ENCODE measurements around the gene FAM204A.

Gene FAM204A

DNA sequence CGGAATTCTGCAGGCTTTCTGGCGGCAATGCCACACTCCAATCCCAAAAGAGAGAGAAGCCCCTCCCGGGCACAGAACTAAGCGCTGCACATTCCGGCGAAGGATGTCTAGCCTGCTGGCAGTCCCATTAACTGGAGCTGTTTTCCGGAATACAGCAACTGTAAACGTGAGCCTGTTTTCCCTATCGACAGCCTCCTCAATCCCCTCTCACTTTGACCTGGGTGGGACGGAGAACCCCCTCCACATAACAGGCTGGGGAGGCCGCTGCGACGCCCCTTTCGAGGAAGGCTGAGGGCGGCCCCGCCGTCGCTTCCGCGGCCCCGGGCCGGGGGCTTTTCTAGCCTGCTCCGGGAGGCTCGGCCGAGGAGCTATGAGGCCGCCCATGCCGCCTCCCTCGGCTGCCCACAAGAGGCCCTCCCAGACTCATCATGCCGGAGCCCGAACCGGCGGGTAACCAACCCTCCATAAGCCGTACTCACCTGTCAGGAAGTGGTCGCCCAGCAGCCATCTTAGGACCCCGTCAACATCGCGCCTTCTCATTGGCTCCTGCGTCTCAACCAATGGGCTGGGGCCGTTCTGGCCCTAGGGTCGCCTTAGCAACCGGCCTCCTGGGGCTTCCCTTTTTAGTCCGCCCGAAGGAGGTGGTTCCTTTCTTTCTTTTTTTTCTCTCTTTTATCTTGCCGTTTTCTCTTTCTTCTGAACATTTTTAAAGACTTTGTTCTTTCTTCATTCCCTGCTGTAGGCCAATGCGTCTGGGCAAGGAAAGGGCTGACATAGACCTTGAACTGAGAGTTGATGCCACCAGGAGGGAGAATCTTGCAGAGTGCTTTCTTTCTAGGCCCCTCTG lies at the start of gene FAM204A:
Gene FAM204A (minus strand): TSS at position 534 of the 847 bp plus-strand sequence. CDS start 5,909 bp downstream, outside the sequence.
- FAIRE-seq (peak; percentile 76), DNase-seq (ENCODE audit: low spot score) (peak; percentile 85)

- FAIRE-seq (no peak), DNase-seq (ENCODE audit: low spot score) (no peak)
Observed at GRCh38 chr10:118383699-118384098, 41.6 kb upstream of the FAM204A start.

- DNase-seq (ENCODE audit: low spot score) (no peak), FAIRE-seq (no peak)
Observed at GRCh38 chr10:118383063-118383689, 41.1 kb upstream of the FAM204A start.

GRCh38 chr10:118374404-118374803 lies 32.3 kb upstream of the FAM204A start:
- no peak for FAIRE-seq

DNA sequence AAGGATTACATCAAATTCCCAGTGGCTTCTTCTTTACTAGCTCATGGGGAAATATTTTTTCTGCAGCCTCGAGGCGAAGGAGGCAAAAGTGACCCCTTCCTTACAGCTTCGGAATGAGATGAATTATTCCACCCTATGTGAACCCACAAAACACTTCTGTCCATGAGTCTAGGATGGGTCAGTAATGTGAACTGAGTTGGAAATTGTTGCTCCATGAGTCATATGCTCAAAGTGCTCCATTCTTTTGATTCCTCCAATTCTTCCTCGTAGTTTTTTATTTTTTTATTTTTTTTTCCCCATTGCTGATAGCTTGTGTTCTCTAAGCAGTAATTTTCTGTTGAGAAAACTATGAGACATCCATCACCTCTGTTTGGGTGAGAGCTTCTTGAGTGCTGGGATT lies 31.7 kb upstream of the FAM204A start:
- FAIRE-seq (peak; percentile 55), DNase-seq (ENCODE audit: low spot score) (peak; percentile 64)

More at GRCh38 chr10:118374404-118374803, 32.3 kb upstream of the FAM204A start:
- peak; percentile 42 for DNase-seq (ENCODE audit: low spot score)

- FAIRE-seq (no peak), DNase-seq (ENCODE audit: low spot score) (no peak)
Observed at GRCh38 chr10:118370499-118370898, 28.4 kb upstream of the FAM204A start.

- FAIRE-seq: no peak
Observed at GRCh38 chr10:118369641-118370205, 27.6 kb upstream of the FAM204A start.

DNA sequence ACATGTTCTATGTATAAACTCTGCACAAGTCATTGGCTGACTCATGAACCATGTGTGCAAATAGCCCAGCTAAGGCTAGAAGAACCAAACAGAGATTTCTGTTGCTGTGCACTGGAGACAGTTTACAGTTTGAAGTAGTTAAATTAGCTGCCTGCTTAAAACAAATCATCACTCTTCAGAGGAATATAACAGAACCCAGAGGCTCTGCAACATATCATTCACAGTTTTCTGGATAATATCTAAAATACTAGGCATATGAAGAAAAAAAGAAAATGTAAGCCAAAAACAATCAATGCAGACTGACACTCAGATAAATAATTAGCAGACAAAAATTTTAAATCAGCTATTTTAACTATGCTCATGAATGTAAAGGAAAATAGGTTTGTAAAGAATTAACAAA lies 23.6 kb upstream of the FAM204A start:
- FAIRE-seq (no peak), DNase-seq (ENCODE audit: low spot score) (no peak)

More at GRCh38 chr10:118369641-118370205, 27.6 kb upstream of the FAM204A start:
- DNase-seq (ENCODE audit: low spot score): no peak

- FAIRE-seq (no peak), DNase-seq (ENCODE audit: low spot score) (no peak)
Observed at GRCh38 chr10:118362103-118362502, 20.0 kb upstream of the FAM204A start.

DNA sequence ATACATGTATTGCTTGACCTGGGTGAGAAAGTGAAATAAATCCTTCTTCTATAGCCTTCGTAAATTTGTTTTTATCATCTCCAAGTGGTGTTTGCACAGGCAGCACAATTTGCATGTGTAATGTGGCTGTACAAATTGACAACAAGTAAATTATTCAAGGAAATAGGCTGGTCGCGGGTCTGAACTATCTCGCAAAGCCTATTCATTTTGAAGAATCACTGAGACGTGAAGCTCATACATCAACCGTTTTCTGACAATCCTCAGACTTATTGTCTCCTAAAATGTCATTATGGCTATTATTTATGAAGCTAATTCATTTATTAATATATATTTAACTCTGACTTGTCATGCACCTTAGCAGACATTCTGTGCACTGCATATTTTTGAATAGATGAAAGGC lies 16.2 kb upstream of the FAM204A start:
- FAIRE-seq (no peak), DNase-seq (ENCODE audit: low spot score) (no peak)

GRCh38 chr10:118357841-118358240 lies 15.7 kb upstream of the FAM204A start:
- DNase-seq (ENCODE audit: low spot score): no peak
- no peak for FAIRE-seq

DNA sequence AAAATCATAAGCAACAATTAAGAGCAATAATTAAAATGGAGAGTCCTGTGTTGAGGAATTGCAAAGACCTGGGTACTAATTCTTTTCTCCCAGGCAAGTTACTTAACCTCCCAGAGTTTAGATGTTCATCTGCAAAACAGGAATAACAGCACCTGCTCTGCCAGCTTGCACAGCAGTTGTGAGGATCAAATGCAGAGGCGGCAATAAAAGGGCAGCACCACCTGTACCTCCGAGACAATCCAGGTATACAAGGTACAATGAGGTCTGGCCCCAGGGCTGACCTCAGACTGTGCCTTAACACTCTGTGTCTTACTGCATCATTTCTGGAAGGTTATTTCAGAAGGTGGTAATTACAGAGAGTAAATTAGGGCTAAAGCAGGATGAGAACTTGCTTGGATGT lies 14.5 kb upstream of the FAM204A start:
- no peak for DNase-seq (ENCODE audit: low spot score)
- no peak for FAIRE-seq

- FAIRE-seq: no peak
- DNase-seq (ENCODE audit: low spot score): no peak
Observed at GRCh38 chr10:118355234-118355633, 13.1 kb upstream of the FAM204A start.

DNA sequence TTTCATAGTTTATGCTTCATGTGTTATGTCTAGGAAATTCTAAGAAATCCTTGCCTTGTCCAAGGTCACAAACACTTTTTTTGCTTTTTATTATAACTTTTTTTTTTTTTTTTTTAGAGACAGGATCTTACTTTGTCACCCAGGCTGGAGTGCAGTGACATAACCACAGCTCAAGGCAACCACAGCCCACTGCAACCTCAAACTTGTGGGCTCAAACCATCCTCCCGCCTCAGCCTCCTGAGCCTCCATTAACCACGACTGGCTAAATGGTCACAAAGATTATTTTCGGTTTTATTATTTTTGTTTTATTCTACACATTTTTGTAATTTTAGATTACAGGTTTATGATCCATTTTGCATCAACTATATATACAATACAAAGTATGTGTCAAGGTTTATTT lies 7.1 kb upstream of the FAM204A start:
- no peak for FAIRE-seq
- DNase-seq (ENCODE audit: low spot score): no peak

DNA sequence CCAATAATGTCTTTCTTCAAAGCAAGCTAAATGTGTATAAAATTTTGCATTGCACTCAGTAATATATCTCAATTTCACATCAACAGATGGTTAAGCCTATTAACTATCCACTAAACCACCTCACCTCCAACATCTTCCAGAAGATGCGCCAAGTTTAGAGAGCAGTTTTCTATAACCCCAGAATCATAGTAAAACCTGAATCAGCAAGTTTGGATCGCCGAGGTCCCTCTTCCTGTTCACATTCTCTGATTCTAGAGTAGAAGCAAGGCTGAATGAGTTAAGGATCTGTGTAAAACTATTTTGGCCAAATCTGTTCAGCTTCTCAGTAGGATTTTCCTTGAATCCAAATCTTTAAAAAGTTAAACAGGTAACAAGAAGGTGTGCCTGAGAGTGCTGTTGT lies 1.4 kb upstream of the FAM204A start:
- no peak for FAIRE-seq
- no peak for DNase-seq (ENCODE audit: low spot score)

DNA sequence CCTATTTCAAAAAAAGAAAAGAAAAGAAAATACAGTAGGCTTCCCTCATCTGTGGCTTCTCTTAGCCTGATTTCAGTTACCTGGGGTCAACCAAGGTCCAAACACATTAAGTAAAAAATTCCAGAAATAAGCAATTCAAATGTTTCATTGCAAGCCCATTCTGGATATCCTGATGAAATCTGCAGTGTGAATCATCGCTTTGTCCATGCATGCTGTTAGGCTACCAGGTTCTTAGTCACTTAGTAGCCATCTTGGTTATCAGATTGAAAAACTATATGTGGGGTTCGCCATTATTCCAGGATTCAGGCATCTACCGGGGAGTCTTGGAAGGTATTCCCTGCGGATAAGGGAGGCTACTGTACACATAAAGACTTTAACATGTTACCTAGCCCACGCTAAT lies 991 bp upstream of the FAM204A start:
- peak; percentile 24 for DNase-seq (ENCODE audit: low spot score)
- FAIRE-seq: no peak

DNA sequence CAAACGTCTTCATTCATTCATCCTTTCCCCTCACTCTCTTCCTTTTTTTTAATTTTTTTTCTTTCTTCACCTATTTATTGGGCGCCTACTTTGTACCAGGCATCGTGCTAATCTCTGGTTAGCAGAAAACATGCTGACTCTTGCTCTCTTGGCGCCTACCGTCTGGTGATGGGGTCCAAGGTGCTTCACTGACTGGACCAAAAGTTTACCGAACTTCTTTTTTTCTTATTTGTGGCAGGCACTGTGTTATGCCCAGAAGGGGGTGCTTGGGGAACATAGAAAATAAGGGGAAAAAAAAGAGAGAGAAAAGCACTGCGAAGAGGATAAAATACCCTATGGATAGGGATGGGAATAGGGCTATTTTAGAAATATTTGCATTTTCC lies 505 bp upstream of the FAM204A start:
- DNase-seq (ENCODE audit: low spot score) (no peak), FAIRE-seq (no peak)

DNA sequence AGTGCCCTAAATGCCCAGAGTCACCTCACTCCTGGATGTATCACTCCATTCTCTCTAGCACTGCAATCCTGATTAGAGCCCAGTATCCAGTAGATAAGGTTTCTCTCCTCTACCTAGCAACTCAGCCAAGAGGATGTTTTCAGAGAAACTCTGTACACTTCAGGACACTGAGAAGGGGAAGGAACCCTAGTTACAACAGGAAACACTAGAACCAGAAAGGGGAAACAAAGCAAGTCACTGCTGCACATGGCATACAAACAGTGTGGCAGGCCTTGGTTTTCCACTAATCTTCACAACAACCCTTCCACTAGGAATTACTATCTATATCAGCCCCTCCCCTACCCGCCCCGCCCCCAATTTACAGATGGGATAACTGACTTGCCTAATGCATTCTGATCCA lies 1.6 kb downstream of the FAM204A start:
- DNase-seq (ENCODE audit: low spot score) (no peak), FAIRE-seq (no peak)

DNA sequence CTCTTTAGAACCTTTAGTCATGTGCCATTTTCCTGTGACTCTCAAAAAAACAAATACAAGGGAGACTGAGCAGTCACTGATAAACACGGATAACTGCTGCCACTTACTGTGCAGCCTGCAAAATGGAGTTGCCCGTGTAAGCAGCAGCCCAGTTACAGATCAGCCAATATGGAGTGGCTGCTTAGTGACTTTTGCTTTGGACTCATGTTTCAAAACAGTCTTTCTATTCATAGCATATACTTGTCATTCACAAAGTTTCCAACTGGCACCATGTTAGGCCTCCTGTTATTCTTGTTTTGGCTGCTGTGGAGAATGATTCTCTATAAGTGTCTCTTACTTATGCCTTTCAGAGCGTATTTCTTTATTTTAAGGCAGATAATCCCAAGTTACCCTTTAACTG lies 3.0 kb downstream of the FAM204A start:
- no peak for FAIRE-seq
- DNase-seq (ENCODE audit: low spot score): no peak

DNA sequence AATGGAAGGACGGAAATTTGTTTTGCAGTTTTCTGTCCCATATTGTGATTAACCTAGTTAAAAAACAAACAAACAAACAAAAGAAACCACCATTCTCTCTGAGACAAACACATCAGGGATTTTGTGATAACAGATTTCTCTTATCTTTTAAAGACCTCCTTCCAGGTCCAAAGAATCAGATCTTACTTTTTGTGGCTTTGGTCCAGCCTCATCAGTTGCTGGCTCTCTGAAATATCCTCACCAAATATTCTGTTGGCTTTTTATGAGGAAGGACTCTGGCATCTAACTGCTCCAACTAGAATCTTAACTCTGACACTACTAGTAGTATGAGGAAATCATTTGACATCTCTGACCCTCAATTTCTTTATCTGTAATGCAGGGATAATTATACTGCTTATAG lies 4.8 kb downstream of the FAM204A start:
- FAIRE-seq (no peak), DNase-seq (ENCODE audit: low spot score) (no peak)

DNA sequence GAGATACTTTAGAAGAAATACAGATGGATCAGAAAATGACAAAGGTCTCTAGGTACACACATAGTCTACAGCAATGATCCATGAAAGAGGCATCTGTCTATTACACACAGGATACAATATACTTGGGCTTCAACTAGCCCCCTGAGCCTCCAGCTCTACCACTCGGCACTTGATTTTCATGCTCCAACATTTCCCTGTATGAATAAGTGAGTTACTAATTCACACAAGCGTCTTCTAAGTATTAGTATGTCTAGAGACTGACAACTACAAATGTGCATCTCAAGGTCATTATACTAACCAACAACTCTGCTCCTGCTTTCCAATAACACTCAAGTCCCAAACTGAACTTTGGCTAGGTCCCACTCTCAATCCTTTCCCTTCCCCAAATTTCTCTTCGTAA lies 8.3 kb downstream of the FAM204A start:
- no peak for FAIRE-seq
- no peak for DNase-seq (ENCODE audit: low spot score)

- FAIRE-seq: no peak
- no peak for DNase-seq (ENCODE audit: low spot score)
Observed at GRCh38 chr10:118332948-118333710, 9.0 kb downstream of the FAM204A start.
